Posterior vena cava (tissue), 2 donors: ENCODE data around the gene CENPVL3. TPM values are rescaled to one million over a fixed set of nuclear protein-coding genes. Genes with fewer than 3 reads are reported as not detected.
"Not testable (repeated sequence)": the region's sequence is repeated elsewhere in the genome, so short reads cannot be mapped to it uniquely, and the experiment has no call there.

Source experiments
- DNase-seq: peaks from one replicate; pipeline ENCODE4 v3.0.0-alpha.2; 2020; ENCODE audit warnings: low spot score
- intact Hi-C, 2 donors: fragments of 100-400 bp; cut with DNase I; formaldehyde crosslinking; loops; one replicate each; pipeline versions ENCODE4 v1.14.1 to v1.14.2; 2022 to 2023
- long read RNA-seq, 2 donors: library from polyadenylated mRNA; unstranded; transcript quantifications; one replicate each; pipeline ENCODE4 v2.0.0, GENCODE V29; 2020 to 2021
- total RNA-seq, 2 donors: library from RNA; stranded (reverse); fragmentation: NEBNext Ultra II Directional; extraction: Animal tissue kit (Norgen Biotek cat#: 25700); gene quantifications; one replicate each; pipeline ENCODE4 v1.2.1, GENCODE V29; 2021
- donor health status: DM: yes; HTN: yes; CAD: no.
- donor health status: DM: yes; HTN: yes; CAD: no.

Gene CENPVL3
- not detected for total RNA-seq
- long read RNA-seq, donor 1, result 0 reads
- long read RNA-seq, donor 2, result 0 reads

GRCh38 chrX:51618241-51619155 lies at the start of gene CENPVL3:
TSS of gene CENPVL3 (minus strand) at chrX:51618912. CDS start at chrX:51618873, 39 bp downstream.
- intact Hi-C loops, DNase-seq: not testable (repeated sequence)

- no peak for DNase-seq
- intact Hi-C loops, result no loop called here
These were observed 47.3 kb upstream of the CENPVL3 start for GRCh38 chrX:51665981-51666380.

GRCh38 chrX:51643377-51643776 lies 24.7 kb upstream of the CENPVL3 start:
- intact Hi-C loops, result no loop called here

GRCh38 chrX:51641421-51642021 lies 22.8 kb upstream of the CENPVL3 start:
- intact Hi-C loops, result no loop called here
- DNase-seq, result no peak

More at GRCh38 chrX:51643377-51643776, 24.7 kb upstream of the CENPVL3 start:
- DNase-seq, result no peak

- intact Hi-C loops, DNase-seq: not testable (repeated sequence)
These were observed 17.8 kb upstream of the CENPVL3 start for GRCh38 chrX:51636511-51636910.

- intact Hi-C loops, result no loop called here
- DNase-seq, result no peak
These were observed 4.2 kb downstream of the CENPVL3 start for GRCh38 chrX:51614353-51615012.

- intact Hi-C loops, result no loop called here
- DNase-seq, result no peak
These were observed 9.9 kb downstream of the CENPVL3 start for GRCh38 chrX:51608766-51609165.

- DNase-seq, result no peak
- intact Hi-C loops, result no loop called here
These were observed 10.6 kb downstream of the CENPVL3 start for GRCh38 chrX:51608126-51608525.

GRCh38 chrX:51606446-51606845 lies 12.3 kb downstream of the CENPVL3 start:
- intact Hi-C loops, result no loop called here
- no peak for DNase-seq

GRCh38 chrX:51598899-51599298 lies 19.8 kb downstream of the CENPVL3 start:
- DNase-seq, result no peak
- intact Hi-C loops, result no loop called here

GRCh38 chrX:51571874-51572273 lies 46.8 kb downstream of the CENPVL3 start:
- DNase-seq, result no peak
- intact Hi-C loops, result no loop called here

GRCh38 chrX:51569561-51569960 lies 49.2 kb downstream of the CENPVL3 start:
- intact Hi-C loops, result no loop called here
- DNase-seq, result no peak

- intact Hi-C loops, result no loop called here
- no peak for DNase-seq
These were observed 50.1 kb downstream of the CENPVL3 start for GRCh38 chrX:51568586-51568985.

Other genes starting within 250 kb of the CENPVL3 start
- 1 to 10 TPM; 1.6 to 2.7 TPM for gene NUDT11, start 122.3 kb downstream of the CENPVL3 start, total RNA-seq
- not detected for gene CENPVL2, start 63.9 kb upstream of the CENPVL3 start, total RNA-seq
- not detected for gene CENPVL1, start 91.6 kb upstream of the CENPVL3 start, total RNA-seq
- 1 to 10 TPM; 6.9 to 7.6 TPM for gene GSPT2, start 124.5 kb upstream of the CENPVL3 start, total RNA-seq